ENCODE measurements around the gene MAOA.
A peak's percentile ranks its signal among the peaks of the same experiment; 100 is the strongest.

MAOA gene

GRCh38 chrX:43633757-43634156, 22.3 kb upstream of the MAOA start:
- ATAC-seq (ENCODE audit: low read depth) (peak; percentile 90), DNase-seq (ENCODE audit: low spot score) (no peak)
- H3K36me3 ChIP-seq (ENCODE audit: low read depth): no peaks in the 10 kb centered on the region
- TF ChIP-seq CTCF (IDR thresholded peaks at IDR 0.05; ENCODE audit: poor library complexity, severe bottlenecking): no peak
- H3K27me3 ChIP-seq (ENCODE audit: insufficient read depth, poor library complexity, severe bottlenecking): no peaks in the 10 kb centered on the region
- peak overlapping the region; percentile 28 for H3K27ac ChIP-seq (ENCODE audit: poor library complexity, severe bottlenecking)
- H3K4me3 ChIP-seq (ENCODE audit: severe bottlenecking): no peak overlapping the region
- no peaks in the 10 kb centered on the region for H3K9me3 ChIP-seq (ENCODE audit: severe bottlenecking)
- peaks cover 13% of the 10 kb centered on the region for H3K4me1 ChIP-seq (ENCODE audit: insufficient read depth, poor library complexity, severe bottlenecking)

GRCh38 chrX:43640482-43640881, 15.6 kb upstream of the MAOA start:
- DNase-seq (ENCODE audit: low spot score) (no peak), ATAC-seq (ENCODE audit: low read depth) (no peak)
- H3K9me3 ChIP-seq (ENCODE audit: severe bottlenecking): no peaks in the 10 kb centered on the region
- no peak for TF ChIP-seq CTCF (IDR thresholded peaks at IDR 0.05; ENCODE audit: poor library complexity, severe bottlenecking)
- H3K4me1 ChIP-seq (ENCODE audit: insufficient read depth, poor library complexity, severe bottlenecking): no peaks in the 10 kb centered on the region
- no peak overlapping the region for H3K4me3 ChIP-seq (ENCODE audit: severe bottlenecking)
- no peaks in the 10 kb centered on the region for H3K27me3 ChIP-seq (ENCODE audit: insufficient read depth, poor library complexity, severe bottlenecking)
- H3K27ac ChIP-seq (ENCODE audit: poor library complexity, severe bottlenecking): no peak overlapping the region
- no peaks in the 10 kb centered on the region for H3K36me3 ChIP-seq (ENCODE audit: low read depth)

GRCh38 chrX:43641691-43642090, 14.4 kb upstream of the MAOA start:
- H3K9me3 ChIP-seq (ENCODE audit: severe bottlenecking): no peaks in the 10 kb centered on the region
- H3K27me3 ChIP-seq (ENCODE audit: insufficient read depth, poor library complexity, severe bottlenecking): no peaks in the 10 kb centered on the region
- ATAC-seq (ENCODE audit: low read depth) (no peak), DNase-seq (ENCODE audit: low spot score) (no peak)
- H3K36me3 ChIP-seq (ENCODE audit: low read depth): no peaks in the 10 kb centered on the region
- H3K27ac ChIP-seq (ENCODE audit: poor library complexity, severe bottlenecking): no peak overlapping the region
- TF ChIP-seq CTCF (IDR thresholded peaks at IDR 0.05; ENCODE audit: poor library complexity, severe bottlenecking): no peak
- H3K4me3 ChIP-seq (ENCODE audit: severe bottlenecking): no peak overlapping the region
- H3K4me1 ChIP-seq (ENCODE audit: insufficient read depth, poor library complexity, severe bottlenecking): no peaks in the 10 kb centered on the region

GRCh38 chrX:43643201-43643600, 12.9 kb upstream of the MAOA start:
- no peak for TF ChIP-seq CTCF (IDR thresholded peaks at IDR 0.05; ENCODE audit: poor library complexity, severe bottlenecking)
- no peaks in the 10 kb centered on the region for H3K27me3 ChIP-seq (ENCODE audit: insufficient read depth, poor library complexity, severe bottlenecking)
- no peaks in the 10 kb centered on the region for H3K4me1 ChIP-seq (ENCODE audit: insufficient read depth, poor library complexity, severe bottlenecking)
- no peak overlapping the region for H3K27ac ChIP-seq (ENCODE audit: poor library complexity, severe bottlenecking)
- ATAC-seq (ENCODE audit: low read depth) (no peak), DNase-seq (ENCODE audit: low spot score) (no peak)
- no peaks in the 10 kb centered on the region for H3K36me3 ChIP-seq (ENCODE audit: low read depth)
- no peaks in the 10 kb centered on the region for H3K9me3 ChIP-seq (ENCODE audit: severe bottlenecking)
- no peak overlapping the region for H3K4me3 ChIP-seq (ENCODE audit: severe bottlenecking)

GRCh38 chrX:43643662-43644061, 12.4 kb upstream of the MAOA start:
- no peaks in the 10 kb centered on the region for H3K36me3 ChIP-seq (ENCODE audit: low read depth)
- no peak for TF ChIP-seq CTCF (IDR thresholded peaks at IDR 0.05; ENCODE audit: poor library complexity, severe bottlenecking)
- no peaks in the 10 kb centered on the region for H3K9me3 ChIP-seq (ENCODE audit: severe bottlenecking)
- no peaks in the 10 kb centered on the region for H3K4me1 ChIP-seq (ENCODE audit: insufficient read depth, poor library complexity, severe bottlenecking)
- no peak overlapping the region for H3K4me3 ChIP-seq (ENCODE audit: severe bottlenecking)
- H3K27me3 ChIP-seq (ENCODE audit: insufficient read depth, poor library complexity, severe bottlenecking): no peaks in the 10 kb centered on the region
- peak overlapping the region; percentile 22 for H3K27ac ChIP-seq (ENCODE audit: poor library complexity, severe bottlenecking)
- ATAC-seq (ENCODE audit: low read depth): no peak
- no peak for DNase-seq (ENCODE audit: low spot score)
